ENCODE measurements around the gene NOS3. TPM values are rescaled to one million over a fixed set of nuclear protein-coding genes. Genes with fewer than 3 reads are reported as not detected.

The NOS3 gene
- total RNA-seq, 1 experiment from 2014 or later = 16.5 TPM

DNA sequence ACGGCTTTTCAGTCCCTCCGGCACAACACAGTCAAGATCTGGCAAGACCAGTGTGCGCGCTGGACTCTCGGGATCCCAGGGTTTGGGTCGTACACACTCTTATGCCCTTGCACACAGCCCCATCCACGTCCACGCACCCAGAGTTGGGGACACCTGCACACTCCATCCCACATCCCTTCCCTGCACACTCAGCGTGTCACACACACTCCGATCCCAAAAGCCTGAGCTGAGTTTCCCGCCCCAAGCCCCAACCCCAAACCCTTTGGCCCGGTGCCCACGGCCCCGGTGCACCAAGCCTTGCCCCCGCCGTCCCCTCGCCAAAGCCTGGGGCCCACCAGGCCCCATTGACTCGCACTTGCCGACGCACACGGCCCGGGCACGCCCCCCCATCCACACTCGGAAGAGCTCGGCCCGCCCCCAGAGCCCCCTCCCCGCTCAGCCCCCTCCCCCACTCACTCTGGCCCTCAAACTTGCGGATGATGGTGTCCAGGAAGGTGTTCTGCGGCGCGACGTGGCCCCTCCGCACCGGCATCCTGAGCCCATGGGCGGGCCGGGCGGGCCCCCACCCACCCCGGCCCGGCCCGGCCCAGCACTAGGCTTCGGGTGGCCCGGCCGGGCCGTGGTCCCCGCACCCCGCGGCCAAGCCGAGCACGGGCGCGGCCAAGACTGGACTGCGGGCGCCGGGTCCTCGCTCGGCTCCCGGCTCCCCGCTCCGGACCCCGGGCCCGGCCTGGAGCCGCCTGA is 13.3 kb upstream of the NOS3 start:
- H3K36me3 ChIP-seq (replicated peaks; ENCODE audit: control insufficient read depth, insufficient read depth, low read length) = no peaks in the 10 kb centered on the region
- H3K27me3 ChIP-seq (ENCODE audit: control insufficient read depth, insufficient read depth, low read length) = peaks cover 53% of the 10 kb centered on the region
- H3K4me3 ChIP-seq (ENCODE audit: insufficient read depth, low read depth, low read length) = peak overlapping the region; percentile 40
- peak; percentile 84 for DNase-seq

DNA sequence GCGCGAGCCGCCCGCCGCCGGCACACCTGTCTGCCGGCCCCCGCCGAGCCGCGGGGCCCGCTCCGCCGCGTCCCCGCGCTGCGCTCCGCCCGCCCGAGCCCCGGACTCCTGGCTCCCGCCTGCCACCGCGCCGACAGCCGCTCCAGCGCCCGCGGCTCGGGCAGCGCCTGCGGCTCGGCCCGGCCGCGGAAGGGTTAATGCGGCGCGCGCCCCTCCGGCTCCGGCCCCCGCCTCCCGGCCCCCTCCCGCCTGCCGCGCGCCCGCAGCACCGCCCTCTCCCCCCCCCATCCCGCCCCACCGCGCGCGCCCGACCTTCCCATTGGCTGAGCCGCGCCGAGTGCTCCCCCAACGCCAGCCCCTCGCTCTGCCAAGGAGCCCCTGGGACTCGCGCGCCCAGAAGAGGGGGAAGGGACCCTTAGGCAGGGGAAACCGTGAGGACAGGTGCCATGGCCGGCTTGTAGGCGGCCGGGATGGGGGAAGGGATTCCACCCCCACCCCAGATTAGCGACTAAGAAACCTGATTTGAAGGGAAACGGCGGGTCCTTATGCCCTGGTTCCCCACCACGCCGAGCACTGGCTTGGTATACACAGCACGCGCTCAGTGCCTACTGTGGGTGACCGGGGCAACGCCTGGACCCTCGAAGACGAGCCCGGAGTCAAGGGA is 12.6 kb upstream of the NOS3 start, which contains the start of gene KCNH2:
TSS of gene KCNH2 (minus strand) at position 196 of the 664 bp plus-strand sequence. CDS start 408 bp downstream, outside the sequence.
- peak within 1 kb of the TSS; percentile 54 for H3K4me3 ChIP-seq (ENCODE audit: insufficient read depth, low read depth, low read length)
- peaks cover 57% of the 10 kb centered on the region for H3K27me3 ChIP-seq (ENCODE audit: control insufficient read depth, insufficient read depth, low read length)
- DNase-seq = peak; percentile 99
- H3K36me3 ChIP-seq (replicated peaks; ENCODE audit: control insufficient read depth, insufficient read depth, low read length) = no peaks in the 10 kb centered on the region

DNA sequence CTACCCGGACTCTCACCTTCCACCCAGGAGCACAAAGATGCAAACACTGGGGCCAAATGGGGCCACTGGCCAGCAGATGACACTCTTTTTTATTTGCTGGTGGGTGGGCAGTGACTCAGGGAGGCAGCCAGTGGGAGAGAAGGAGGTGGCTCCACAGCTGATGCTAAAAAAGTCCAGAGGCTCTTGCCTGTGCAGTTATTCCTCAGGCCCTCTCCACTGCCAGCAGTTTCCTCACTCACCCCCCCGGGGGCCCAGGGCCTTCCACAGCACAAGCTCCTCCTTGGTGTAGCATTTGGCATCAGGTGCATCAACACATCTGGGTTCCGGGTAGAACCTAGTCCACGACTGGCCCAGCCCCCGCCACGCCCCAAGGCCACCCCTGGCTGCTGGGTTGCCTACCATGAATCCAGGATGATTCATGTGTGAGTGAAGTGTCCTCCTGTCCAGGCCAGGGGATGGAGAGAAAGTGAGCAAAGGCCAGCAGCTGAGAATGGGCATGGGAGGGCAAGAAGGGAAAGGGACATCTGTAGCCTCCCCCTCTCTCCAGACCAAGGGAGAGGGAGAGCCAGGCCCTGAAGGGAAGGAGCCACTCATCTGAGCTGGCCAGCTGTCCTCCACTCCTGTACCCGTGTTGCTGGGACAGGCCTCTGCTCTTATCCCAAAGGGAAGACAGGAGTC is 11.0 kb upstream of the NOS3 start:
- Histone ChIP-seq H3K27me3 (ENCODE audit: control insufficient read depth, insufficient read depth, low read length) (peaks cover 47% of the 10 kb centered on the region), H3K4me3 (ENCODE audit: insufficient read depth, low read depth, low read length) (no peak overlapping the region)

DNA sequence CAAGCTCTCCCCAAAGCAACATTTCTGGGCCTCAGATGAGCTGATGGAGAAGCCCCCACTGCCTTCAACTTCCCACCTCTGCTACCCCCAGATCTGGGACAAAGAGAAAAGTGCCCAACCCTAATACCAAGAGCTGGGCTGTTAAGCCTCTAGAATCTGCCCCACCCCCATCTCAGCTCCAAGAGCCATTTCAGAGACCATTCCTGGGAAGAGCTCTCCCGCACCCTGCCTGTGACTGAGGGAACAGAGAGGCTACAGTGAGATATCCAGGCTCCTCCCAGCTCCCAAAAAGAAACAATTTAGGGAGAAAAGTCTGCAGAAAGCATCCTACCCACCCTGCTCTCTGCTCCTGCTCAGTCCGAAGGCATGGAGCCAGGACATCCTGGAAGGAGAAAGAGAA is 10.2 kb upstream of the NOS3 start:
- no peak overlapping the region for H3K4me3 ChIP-seq (ENCODE audit: insufficient read depth, low read depth, low read length)
- H3K36me3 ChIP-seq (replicated peaks; ENCODE audit: control insufficient read depth, insufficient read depth, low read length) = no peaks in the 10 kb centered on the region
- peak; percentile 72 for DNase-seq
- H3K27me3 ChIP-seq (ENCODE audit: control insufficient read depth, insufficient read depth, low read length) = peaks cover 41% of the 10 kb centered on the region

More for the DNA sequence above, 11.0 kb upstream of the NOS3 start:
- no peaks in the 10 kb centered on the region for H3K36me3 ChIP-seq (replicated peaks; ENCODE audit: control insufficient read depth, insufficient read depth, low read length)
- no peak for DNase-seq

GRCh38 chr7:150981644-150982043 is 9.2 kb upstream of the NOS3 start:
- no peak for DNase-seq
- Histone ChIP-seq H3K27me3 (ENCODE audit: control insufficient read depth, insufficient read depth, low read length) (peaks cover 35% of the 10 kb centered on the region), H3K36me3 (replicated peaks; ENCODE audit: control insufficient read depth, insufficient read depth, low read length) (no peaks in the 10 kb centered on the region), H3K4me3 (ENCODE audit: insufficient read depth, low read depth, low read length) (no peak overlapping the region)

- DNase-seq = no peak
- H3K4me3 ChIP-seq (ENCODE audit: insufficient read depth, low read depth, low read length) = no peak overlapping the region
- H3K36me3 ChIP-seq (replicated peaks; ENCODE audit: control insufficient read depth, insufficient read depth, low read length) = no peaks in the 10 kb centered on the region
- H3K27me3 ChIP-seq (ENCODE audit: control insufficient read depth, insufficient read depth, low read length) = peaks cover 28% of the 10 kb centered on the region
Observed at GRCh38 chr7:150982351-150982750, 8.5 kb upstream of the NOS3 start.

GRCh38 chr7:150983893-150984368 is 6.9 kb upstream of the NOS3 start:
- Histone ChIP-seq H3K27me3 (ENCODE audit: control insufficient read depth, insufficient read depth, low read length) (peaks cover 25% of the 10 kb centered on the region), H3K4me3 (ENCODE audit: insufficient read depth, low read depth, low read length) (no peak overlapping the region), H3K36me3 (replicated peaks; ENCODE audit: control insufficient read depth, insufficient read depth, low read length) (no peaks in the 10 kb centered on the region)
- peak; percentile 80 for DNase-seq

DNA sequence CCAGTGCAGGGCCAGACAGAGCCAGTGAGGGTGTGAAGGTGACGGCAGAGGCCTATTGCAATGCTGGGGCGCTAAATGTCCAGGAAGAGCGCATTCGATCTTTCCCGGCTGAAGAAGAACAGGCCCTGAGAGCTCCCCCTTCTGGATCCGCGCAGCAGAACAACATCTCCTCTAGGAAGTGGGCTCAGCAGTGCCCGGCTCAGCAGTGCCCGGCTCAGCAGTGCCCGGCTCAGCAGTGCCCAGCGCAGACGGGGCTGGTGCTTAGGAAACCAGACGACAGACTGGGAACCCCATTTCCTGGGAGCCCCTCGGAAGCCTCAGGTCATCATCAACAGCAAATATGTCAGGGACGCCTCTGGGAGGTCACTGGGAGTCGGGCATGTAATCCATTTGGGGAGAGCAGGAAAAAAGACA is 4.7 kb upstream of the NOS3 start:
- Histone ChIP-seq H3K4me3 (ENCODE audit: insufficient read depth, low read depth, low read length) (no peak overlapping the region), H3K36me3 (replicated peaks; ENCODE audit: control insufficient read depth, insufficient read depth, low read length) (no peaks in the 10 kb centered on the region), H3K27me3 (ENCODE audit: control insufficient read depth, insufficient read depth, low read length) (peaks cover 9% of the 10 kb centered on the region)
- DNase-seq = peak; percentile 85

DNA sequence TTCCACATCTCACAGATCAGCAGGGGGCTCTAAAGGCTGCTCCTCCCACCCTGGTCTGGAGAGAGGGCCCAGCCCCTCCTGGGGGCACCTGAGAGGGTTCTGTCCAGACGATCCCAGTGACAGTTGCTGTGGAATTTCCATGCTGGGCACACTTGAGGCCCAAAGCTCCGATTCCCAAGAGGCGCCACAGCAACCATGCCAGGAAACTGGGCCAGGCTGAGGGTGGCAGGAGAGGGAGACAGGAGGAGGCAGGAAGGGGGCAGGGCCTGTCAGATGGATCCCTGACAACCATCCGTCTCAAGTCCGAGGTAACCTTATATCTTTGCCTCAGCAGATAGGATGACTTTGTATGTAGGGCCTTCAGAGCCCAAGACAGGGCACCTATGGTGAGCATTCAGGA is 4.3 kb upstream of the NOS3 start:
- no peak for DNase-seq
- H3K36me3 ChIP-seq (replicated peaks; ENCODE audit: control insufficient read depth, insufficient read depth, low read length) = no peaks in the 10 kb centered on the region
- H3K4me3 ChIP-seq (ENCODE audit: insufficient read depth, low read depth, low read length) = no peak overlapping the region
- H3K27me3 ChIP-seq (ENCODE audit: control insufficient read depth, insufficient read depth, low read length) = peaks cover 5% of the 10 kb centered on the region; the same call in 1 of the 2 replicates

GRCh38 chr7:150988230-150989226 is 2.3 kb upstream of the NOS3 start:
- H3K4me3 ChIP-seq (ENCODE audit: insufficient read depth, low read depth, low read length) = peak overlapping the region; percentile 35
- DNase-seq = peak; percentile 97
- no peaks in the 10 kb centered on the region for H3K27me3 ChIP-seq (ENCODE audit: control insufficient read depth, insufficient read depth, low read length)
- H3K36me3 ChIP-seq (replicated peaks; ENCODE audit: control insufficient read depth, insufficient read depth, low read length) = no peaks in the 10 kb centered on the region

DNA sequence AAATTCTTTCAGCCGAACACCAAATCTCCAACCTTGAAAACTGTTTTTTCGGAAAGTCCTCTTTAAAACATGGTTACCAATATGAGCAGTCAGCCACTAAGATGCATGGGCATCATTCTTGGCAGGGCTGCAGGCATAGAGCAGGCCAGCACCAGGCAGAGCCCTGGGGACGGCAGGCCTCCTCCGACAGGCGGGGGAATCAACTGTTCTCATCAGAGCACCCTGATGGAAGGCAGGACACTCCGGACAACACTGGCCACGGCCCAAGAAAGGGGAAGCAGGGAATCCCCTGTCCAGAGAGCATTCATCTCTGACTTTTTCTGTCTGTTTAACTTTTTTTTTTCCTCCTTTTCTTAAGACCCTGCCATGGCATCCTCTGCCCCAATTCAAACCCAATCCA is 1.4 kb upstream of the NOS3 start:
- Histone ChIP-seq H3K4me3 (ENCODE audit: insufficient read depth, low read depth, low read length) (no peak overlapping the region), H3K27me3 (ENCODE audit: control insufficient read depth, insufficient read depth, low read length) (no peaks in the 10 kb centered on the region), H3K36me3 (replicated peaks; ENCODE audit: control insufficient read depth, insufficient read depth, low read length) (no peaks in the 10 kb centered on the region)
- DNase-seq = peak; percentile 44

- no peak for DNase-seq
- no peaks in the 10 kb centered on the region for H3K27me3 ChIP-seq (ENCODE audit: control insufficient read depth, insufficient read depth, low read length)
- H3K4me3 ChIP-seq (ENCODE audit: insufficient read depth, low read depth, low read length) = no peak overlapping the region
- no peaks in the 10 kb centered on the region for H3K36me3 ChIP-seq (replicated peaks; ENCODE audit: control insufficient read depth, insufficient read depth, low read length)
Observed at GRCh38 chr7:150992051-150992640, 1.3 kb downstream of the NOS3 start.

GRCh38 chr7:150992833-150993302 is 2.1 kb downstream of the NOS3 start:
- Histone ChIP-seq H3K27me3 (ENCODE audit: control insufficient read depth, insufficient read depth, low read length) (no peaks in the 10 kb centered on the region), H3K36me3 (replicated peaks; ENCODE audit: control insufficient read depth, insufficient read depth, low read length) (no peaks in the 10 kb centered on the region), H3K4me3 (ENCODE audit: insufficient read depth, low read depth, low read length) (no peak overlapping the region)
- DNase-seq = peak; percentile 94
